GM19463 (cell line): ENCODE data around the gene ARMH1.
"Not testable (repeated sequence)": the region's sequence is repeated elsewhere in the genome, so short reads cannot be mapped to it uniquely, and the experiment has no call there.

Experiments
- ATAC-seq: cut with Tn5 transposase; IDR thresholded peaks from one replicate; pipeline ENCODE4 v1.9.1; 2021; ENCODE audit warnings: mild to moderate bottlenecking, moderate library complexity; ENCODE audit not compliant: unreplicated experiment

The ARMH1 gene

DNA sequence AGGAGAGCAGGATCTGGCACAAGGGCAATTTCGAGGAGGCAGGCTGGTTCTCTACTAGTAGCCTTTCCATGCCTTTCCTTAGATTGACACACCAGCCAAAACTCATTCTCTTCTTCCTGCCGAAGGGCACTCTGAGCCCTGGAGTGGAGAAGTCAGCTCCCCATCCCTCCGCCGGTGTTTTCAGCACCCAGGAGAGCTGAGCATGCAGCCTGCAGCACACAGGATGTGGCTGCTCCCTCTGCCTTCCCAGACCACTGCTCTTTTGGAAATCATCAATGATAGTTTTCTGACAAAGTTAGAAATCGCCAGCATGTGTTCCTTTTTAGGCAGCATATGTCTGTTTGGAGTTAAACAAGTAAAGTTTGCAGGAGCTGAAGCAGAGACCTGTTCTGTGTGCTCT lies 44.8 kb downstream of the ARMH1 start:
- ATAC-seq: no peak

DNA sequence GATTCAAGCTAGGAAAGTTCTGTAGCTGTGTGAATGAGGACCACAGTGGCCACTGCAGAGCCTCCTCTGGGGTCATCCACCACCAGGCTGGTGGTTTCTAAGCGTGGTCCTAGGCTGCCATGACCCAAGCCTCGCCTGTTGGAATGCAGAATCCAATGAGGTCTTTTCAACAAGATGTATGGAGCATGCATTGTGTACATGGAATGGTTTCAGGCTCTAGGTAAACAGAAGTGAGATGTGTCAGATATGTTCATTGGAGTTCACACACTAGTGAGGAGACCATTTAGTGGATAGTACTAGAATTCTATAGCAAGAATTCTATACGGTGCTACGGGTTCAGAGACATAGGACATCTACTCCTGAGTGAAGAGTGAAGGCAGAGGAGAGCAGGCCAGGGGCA lies 45.8 kb downstream of the ARMH1 start:
- no peak for ATAC-seq

DNA sequence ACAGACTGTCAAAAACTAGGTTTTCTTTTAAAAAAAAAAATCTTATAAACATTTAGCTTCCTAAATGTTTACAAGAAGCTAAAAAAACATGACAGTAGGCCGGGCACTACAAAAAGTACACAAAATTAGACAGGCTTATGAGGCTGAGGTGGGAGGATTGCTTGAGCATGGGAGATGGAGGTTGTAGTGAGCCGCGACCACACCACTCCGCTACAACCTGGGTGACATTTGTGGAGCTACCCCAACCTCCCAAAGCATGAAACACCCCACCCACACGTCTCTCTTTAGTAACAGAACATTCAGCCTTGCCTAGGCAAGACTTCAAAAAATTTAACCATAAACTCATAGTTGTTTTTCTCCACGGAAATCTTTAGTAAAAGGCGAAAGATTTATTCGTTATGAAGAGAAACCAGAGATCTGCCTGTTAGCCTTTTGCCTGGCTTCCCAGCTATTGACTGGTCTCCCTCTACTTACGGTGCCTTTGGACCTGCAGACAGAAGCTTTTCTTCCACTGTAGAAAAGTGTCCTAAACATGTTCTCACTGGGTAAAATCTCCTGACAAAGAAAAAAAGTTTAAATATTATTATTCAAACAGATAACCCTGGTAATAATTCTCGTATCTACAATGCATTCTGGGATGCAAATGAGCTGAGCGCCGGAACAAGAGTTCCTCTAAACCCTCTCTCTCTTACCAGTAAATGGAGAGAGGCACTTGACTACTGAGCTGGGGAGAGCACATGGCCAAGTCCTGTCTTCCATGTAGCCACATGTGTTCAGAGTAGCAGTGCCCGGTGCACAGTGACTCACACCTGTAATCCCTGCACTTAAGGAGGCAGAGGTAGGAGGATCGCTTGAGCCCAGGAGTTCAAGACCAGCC lies 47.2 kb downstream of the ARMH1 start:
- peak; percentile 67 for ATAC-seq

DNA sequence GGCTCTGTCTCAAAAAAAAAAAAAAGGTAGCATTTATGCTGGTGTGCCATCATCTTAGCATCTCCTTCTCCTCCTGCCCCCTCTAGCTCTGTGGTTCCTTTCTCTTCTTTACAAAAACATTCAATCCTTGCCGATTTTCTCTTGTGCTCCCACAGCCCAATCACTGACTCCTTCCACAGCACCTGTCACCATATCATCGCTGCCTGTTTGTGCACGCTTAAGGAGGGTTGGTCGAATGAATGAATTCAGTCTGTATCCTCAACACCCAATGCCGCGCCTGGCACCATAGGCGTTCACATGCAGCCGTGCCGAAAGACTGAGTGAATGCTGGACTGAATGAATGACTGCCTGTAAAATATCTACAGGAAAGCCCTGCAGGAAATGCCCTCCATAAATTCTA lies 48.5 kb downstream of the ARMH1 start:
- no peak for ATAC-seq

DNA sequence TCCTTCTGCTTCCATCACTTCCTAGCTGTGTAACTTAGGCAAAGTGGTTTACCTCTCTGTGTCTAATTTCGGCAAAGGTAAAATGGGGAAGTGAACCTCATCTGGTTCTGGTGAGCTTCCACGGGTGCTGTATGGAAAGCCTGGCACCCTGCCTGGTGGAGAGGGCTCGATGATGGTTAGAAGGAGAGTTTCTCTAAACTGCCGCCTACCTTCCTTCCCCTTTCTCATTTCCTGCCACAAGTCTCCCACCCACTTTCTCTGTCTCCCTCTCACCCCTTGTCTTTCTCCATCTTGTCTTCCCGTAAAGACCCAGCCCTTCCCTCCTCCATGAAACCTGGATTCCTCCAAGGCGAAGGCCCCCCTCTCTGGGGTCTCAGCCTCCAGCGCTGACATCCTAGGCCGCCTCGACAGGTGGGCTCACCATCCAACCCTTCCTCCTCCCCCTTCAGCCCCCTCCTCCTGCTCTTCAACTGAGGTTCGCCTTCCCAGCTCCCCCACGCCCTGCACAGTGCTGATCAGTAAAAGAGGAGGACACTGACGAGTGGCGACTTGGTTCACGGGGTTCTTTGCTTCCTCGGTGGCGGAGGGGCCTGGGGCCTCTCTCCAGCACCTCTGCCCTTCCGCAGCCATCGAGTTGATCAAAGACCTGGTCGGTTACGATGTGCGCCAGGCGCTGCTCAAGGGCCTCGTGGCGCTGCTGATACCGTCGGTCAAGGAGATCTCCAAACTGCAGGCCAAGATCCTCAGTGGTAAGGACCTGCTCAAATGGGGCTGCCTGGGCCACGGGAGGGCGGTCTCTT lies 49.2 kb downstream of the ARMH1 start:
- ATAC-seq: no peak

DNA sequence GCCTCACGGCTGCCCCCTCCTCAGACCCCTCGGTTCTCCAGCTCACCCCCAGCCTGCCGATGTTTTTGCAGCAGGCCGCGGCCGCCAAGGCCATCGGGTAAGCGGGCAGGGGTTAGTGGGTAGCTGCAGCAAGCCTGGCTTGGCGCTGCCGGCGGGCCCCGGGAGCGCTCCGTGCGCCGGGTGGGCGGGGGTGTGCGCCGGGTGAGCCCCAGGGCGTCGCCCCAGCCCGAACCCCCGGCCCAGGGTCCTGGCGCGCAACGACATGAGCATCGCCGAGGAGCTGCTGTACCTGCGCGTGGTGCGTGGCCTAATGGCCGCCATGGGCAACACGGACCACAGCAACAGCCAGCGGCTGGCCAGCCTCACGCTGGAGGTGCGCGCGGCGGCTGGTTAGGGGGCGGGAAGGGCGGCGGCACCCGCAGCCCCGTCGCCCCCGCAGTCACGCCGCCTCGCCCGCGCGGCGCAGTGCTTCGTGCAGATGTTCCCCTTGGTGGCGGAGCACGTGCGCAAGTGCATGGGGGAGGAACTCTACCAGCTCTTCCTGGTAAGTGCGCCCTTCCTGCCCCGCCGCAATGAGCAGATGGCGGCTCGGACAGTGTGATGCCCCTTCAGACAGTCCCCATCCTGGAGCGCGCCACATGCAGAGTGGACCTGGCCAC lies 49.9 kb downstream of the ARMH1 start:
- ATAC-seq: no peak

DNA sequence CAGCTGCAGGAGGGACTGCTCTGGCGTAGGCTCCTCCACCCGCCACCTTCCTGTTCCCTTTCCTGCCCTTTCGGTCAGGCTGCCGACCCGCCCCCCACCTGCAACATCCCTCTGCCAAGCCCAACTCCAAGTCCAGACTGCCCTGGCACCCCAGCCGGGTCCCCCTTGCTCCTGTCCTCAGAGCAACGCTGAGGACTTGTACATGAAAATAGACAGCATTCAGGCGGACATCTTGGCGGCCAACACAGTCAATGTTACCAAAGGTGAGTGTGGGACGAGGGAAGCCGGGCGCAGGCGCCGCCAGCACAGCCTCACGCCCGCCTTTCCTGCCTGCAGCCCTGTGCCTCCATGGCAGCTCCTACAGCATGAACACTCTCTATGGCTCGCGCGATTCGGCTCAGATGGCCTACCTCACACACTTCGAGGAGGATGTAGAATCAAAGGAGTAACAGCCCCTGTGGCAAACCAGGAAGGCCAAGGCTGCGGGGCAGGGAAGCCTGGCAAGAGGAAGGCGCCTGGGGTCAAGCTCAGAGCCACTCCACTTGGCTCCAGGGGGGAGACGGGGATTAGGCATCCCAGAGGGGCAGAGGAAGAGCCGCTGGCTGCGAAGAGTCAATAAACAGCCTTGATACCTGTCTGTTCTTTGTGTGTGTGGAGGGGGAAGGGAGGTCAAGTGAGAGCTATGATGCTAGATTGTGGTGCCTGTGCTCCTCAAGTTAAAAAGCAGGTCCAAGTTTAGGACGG lies 50.6 kb downstream of the ARMH1 start:
- no peak for ATAC-seq

DNA sequence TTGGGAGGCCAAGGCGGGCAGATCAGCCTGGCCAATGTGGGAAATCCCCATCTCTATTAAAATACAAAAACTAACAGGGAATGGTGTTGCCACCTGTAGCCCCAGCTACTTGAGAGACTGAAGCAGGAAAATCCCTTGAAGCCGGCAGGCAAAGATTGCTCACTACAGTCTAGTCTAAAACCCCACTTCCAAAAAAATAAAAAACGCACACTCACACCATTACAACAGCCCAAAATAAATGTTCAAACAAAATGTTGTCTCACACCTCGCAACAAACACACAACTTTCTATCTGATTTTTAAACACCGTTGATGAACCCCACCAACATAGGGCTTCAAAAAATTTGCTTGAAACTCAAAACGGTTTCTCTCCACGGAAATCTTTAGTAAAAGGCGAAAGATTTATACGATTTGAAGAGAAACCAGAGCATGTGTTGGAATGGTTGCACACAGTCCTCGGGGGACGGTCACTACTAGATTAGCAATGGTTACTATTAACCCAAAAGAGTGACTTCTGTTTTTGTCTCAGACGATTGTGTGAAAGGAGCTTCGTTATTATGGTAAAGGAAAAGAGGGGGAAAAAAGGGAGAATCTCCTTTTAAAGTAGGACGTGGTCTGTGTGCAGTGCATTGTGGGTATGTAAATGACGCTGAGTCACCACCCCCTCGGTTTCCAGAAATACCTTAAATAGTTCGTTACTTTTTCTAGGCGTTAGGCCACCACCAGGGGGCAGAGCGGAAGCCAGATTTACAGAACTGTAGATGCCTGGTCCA lies 56.4 kb downstream of the ARMH1 start, which contains the start of gene RNU5D-1:
TSS of gene RNU5D-1 (minus strand) at position 430 of the 772 bp plus-strand sequence.
- ATAC-seq: peak; percentile 70

DNA sequence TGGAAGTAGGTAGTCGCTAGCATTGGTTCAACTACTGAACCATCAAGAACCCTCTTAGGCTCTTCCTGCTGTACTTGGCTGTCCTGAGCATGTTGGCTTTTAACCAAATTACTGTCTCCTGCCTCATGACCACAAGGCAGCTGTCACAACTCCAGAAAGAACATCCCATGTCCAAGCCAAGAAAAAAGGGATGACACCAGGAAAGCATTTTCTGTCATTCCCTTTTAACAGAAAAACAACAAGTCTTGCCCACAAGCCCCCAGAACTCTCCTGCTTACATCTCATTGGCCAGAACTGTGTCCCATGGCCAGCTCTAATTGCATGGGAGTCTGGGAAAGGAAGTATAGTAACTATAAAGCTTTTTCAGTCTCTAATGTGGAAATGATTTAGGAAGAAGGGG lies 58.9 kb downstream of the ARMH1 start:
- no peak for ATAC-seq

DNA sequence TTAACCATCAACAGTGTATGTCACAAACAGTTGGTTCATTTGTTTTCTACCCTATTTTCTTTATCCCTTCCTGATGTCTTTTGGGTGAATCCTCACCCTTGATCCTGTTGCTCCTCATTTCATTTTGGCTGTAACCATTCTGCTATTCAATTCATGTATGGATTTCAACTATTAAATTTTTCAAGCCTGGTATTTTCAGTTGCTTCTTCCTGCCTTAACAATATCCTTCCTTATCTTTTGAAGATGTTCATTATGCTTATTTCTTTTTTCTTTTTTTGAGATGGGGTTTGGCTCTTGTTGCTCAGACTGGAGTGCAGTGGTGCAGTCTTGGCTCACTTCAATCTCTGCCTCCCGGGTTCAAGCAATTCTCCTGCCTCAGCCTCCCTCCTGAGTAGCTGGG lies 59.3 kb downstream of the ARMH1 start:
- ATAC-seq: no peak

DNA sequence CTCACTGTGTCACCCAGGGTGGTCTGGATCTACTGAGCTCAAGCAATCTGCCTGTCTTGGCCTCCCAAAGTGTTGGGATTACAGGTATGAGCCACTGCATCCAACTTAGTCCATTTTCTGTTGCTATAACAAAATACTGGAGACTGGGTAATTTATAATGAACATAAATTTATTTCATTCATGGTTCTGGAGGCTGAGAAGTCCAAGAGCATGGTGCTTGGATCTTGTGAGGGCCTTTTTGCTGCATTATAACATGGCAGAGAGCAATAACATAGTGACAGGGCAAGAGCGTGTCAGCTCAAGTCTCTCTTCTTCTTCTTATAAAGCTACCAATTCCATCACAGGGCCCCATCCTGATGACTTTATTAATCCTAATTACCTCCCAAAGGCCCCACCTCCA lies 61.5 kb downstream of the ARMH1 start:
- no peak for ATAC-seq

DNA sequence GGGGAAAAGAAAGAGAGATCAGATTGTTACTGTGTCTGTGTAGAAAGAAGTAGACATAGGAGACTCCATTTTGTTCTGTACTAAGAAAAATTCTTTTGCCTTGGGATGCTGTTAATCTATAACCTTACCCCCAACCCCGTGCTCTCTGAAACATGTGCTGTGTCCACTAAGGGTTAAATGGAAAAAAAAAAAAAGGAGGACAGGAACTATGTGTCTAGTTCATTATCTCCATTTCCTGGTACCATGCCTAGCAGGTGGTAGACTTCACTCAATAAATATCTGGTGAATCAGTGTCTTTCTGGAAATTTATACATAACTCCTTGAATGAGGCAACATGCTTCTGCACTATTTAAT lies 64.4 kb downstream of the ARMH1 start:
- not testable (repeated sequence) for ATAC-seq

DNA sequence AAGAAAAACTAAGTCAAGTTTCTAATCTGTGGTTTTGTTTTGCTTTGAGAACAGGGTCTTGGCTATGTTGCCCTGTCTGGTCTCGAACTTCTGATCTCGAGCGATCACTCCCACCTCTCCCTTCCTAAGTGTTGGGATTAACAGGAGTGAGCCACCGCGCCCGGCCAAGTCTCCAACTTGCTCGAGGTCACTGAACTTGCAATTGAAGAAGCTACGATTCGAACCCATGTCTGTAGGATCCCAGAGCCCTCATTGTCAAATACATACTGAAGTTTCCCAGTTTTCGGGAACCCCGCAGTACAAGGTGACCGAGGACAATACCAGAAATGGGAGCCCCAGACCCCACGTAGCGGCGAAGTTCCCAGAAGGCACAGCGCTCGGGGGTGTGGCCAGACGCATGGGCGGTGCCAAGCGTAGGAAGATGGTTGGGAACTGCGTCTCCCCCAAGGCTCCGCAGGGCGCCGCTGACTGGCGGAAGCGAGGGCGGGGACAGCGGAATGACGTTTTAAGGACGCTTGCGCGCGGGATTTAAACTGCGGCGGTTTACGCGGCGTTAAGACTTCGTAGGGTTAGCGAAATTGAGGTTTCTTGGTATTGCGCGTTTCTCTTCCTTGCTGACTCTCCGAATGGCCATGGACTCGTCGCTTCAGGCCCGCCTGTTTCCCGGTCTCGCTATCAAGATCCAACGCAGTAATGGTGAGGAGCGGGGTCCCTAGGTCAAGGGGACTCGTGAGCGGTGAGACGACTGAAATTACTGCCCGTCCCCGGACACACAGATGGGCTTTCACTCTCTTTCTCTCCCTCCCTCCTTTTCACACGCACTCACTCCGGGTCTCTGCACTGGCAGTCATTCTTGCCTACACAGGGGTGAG lies 65.0 kb downstream of the ARMH1 start, which contains the start of gene KIF2C:
TSS of gene KIF2C (plus strand) at position 531 of the 872 bp plus-strand sequence. CDS start at position 627, 96 bp downstream.
- ATAC-seq: peak; percentile 98

DNA sequence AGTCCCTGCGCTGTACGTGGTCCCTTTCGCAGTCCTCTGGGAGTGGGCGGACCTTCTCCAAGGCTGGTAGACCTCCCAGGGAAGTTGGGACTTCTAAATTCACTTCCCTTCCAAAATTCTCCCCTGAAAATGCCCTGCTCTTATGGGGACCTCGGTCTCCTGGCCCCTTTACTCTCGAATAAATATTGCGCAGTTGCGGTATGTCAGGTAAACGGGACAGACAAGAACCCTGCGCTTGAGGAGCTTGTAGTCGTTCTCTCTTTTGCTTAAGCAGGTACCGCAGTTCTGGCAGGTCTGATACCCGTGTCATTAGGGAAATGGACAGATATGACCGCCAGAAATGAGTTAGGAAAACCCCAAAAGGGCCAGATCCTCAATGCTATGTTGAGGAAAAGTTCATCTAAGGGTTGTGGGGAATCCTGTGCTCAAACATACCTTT lies 65.7 kb downstream of the ARMH1 start:
- no peak for ATAC-seq

DNA sequence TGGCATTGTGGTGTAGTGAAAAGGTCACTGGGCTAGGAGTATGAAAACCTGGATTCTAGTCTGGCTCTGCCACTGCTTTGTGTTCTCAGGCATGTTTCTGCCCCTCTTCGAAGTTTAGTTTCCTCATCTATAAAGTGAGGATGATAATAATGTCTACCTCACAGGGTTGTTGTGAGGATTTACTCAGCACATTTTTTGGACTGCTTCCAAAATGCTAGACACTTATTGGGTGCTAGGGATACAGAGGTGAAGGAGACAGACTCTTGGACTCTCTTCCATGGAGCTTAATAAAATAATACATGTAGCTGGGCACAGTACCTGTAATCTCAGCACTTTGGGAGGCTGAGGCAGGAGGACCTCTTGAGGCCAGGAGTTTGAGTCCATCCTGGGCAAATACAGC lies 68.7 kb downstream of the ARMH1 start:
- no peak for ATAC-seq

DNA sequence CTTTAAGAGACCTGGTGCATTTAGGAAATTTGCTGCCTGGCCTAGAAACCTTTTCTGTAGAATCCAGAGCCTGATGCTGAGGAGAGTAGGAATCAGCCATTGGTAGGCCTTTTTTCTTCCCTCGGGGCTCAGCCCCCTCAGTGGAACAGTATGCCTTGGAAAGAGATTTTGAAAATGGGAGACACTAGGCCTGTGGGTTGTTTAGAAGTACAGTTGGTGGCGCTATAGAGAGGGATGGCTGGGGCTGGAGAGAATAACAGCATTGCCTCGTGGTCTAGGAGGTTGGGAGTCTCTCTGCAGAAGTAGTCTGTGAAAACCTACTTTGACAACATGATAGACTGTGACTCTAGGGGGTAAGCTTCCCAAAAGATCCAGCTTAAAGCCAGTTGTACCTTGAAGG lies 73.4 kb downstream of the ARMH1 start:
- no peak for ATAC-seq

DNA sequence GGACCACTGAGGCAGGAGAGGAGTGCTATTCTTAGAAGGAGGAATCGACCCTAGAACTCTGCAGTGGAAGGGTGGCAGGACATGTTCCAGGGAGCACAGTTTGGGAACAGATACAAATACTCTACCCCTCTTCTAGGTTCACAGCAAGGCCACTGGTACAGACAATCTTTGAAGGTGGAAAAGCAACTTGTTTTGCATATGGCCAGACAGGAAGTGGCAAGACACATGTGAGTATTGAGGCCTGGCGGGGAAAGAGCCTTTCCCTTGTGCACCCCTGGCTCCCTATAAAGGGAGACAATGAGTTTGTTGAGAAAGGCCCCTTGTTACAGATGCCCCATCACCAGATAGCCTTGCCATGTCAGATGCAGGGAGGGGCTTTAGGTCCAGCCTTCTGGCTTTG lies 82.9 kb downstream of the ARMH1 start:
- ATAC-seq: no peak

DNA sequence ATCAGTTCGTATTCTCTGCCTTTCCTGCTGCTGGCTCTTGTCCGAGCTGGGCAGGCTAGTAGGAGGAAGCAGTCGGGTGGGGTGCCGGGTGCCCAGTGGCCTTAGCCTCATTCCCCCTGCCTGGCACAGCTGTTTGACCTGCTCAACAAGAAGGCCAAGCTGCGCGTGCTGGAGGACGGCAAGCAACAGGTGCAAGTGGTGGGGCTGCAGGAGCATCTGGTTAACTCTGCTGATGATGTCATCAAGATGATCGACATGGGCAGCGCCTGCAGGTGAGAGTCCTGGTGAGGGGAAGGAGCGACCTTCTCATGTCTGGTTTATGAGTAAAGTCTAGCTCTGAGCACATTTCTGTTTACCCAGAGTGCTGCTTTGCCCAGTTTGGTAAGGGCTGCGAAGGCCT lies 84.6 kb downstream of the ARMH1 start:
- ATAC-seq: no peak

DNA sequence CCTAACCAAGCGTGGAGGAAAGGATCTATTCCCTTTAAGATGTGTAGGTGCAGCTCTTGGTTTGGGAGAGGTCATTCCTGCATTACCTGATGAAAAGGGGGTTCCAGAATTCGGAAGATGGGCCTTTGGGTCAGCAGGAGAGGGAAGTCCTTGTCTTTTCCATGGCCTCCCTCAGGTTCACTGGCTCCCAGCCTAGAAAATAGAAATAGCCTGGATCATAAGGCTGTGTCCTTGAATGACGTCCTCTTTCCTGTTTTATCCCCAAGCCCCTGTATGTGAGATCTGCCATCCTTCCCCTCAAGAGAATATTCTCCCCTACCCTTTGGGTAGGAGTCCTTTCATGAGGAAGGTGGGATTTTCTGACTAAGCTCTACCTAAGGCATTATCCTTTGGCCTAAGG lies 86.4 kb downstream of the ARMH1 start:
- no peak for ATAC-seq
